A549 (cell line): ENCODE data around the gene INPP4B. TPM values are rescaled to one million over a fixed set of nuclear protein-coding genes. Genes with fewer than 3 reads are reported as not detected.

Source experiments
- ATAC-seq, 2 experiments: fragments of 200-7000 bp in 1 of 2; fragments of >200 bp in 1 of 2; cut with Nextera tagmentation in 1 of 2; cut with Tn5 transposase in 1 of 2; 3 replicates each; pipeline versions ENCODE4 v1.8.0 to v1.9.1; 2018 to 2020; ENCODE audit warnings: mild to moderate bottlenecking in 1 of 2, moderate library complexity in 1 of 2
- CTCF ChIA-PET: fragments of 300-600 bp; sonication (Branson Sonifier 250); formaldehyde crosslinking; extraction: SDS; loops from one replicate; lab custom pipeline; 2021; ENCODE audit warnings: antibody characterized with exemption, inconsistent platforms; lab: Yijun Ruan, JAX
- POLR2A ChIA-PET: fragments of 350-600 bp; formaldehyde crosslinking; extraction: SDS; loops from one replicate; lab custom pipeline; 2021; ENCODE audit warnings: antibody characterized with exemption, inconsistent platforms; lab: Yijun Ruan, JAX
- DNase-seq, 2 experiments: peaks; one replicate each; pipeline versions ENCODE4 v3.0.0 to v3.0.0-alpha.2; 2011 to 2016; ENCODE audit warnings: low read depth in 1 of 2, low spot score in 1 of 2
- FAIRE-seq: peaks from 2 replicates; lab custom pipeline; 2011; peaks lifted over from hg19 to GRCh38; lab: Jason Lieb, UNC
- H3K27ac ChIP-seq, 2 experiments: fragments of >200 bp; sonication (Bioruptor Twin); formaldehyde crosslinking; 3 replicates each; pipeline ENCODE4 v1.5.1; 2016 to 2017
- H3K4me1 ChIP-seq: fragments of >200 bp; sonication (Bioruptor Twin); formaldehyde crosslinking; 3 replicates; pipeline ENCODE4 v1.6.1; 2016
- H3K4me2 ChIP-seq: fragments of >200 bp; sonication (Bioruptor Twin); formaldehyde crosslinking; 3 replicates; pipeline ENCODE4 v1.6.1; 2016
- H3K4me3 ChIP-seq: fragments of >200 bp; sonication (Bioruptor Twin); formaldehyde crosslinking; 3 replicates; pipeline ENCODE4 v1.5.1; 2016
- H3K9me3 ChIP-seq: fragments of >200 bp; sonication (Bioruptor Twin); formaldehyde crosslinking; 3 replicates; pipeline ENCODE4 v1.6.1; 2016
- CBX8 ChIP-seq: fragments of 200-600 bp; sonication (generic); IDR thresholded peaks from 2 replicates; pipeline ENCODE4 v1.6.1; 2016
- CEBPB ChIP-seq, 2 experiments: fragments of >200 bp in 1 of 2; sonication (Bioruptor Twin) in 1 of 2; formaldehyde crosslinking in 1 of 2; IDR thresholded peaks; 2 replicates each; pipeline ENCODE4 v1.6.1; 2012 to 2016
- CHD2 ChIP-seq: fragments of 150-350 bp; IDR thresholded peaks from 2 replicates; pipeline ENCODE4 v1.6.1; 2014; ENCODE audit warnings: low read length; ENCODE audit not compliant: partially characterized antibody
- CTCF ChIP-seq: fragments of >200 bp; sonication (Bioruptor Twin); formaldehyde crosslinking; IDR thresholded peaks from 3 replicates; pipeline ENCODE4 v1.5.1; 2016
- EP300 ChIP-seq, 2 experiments: fragments of >200 bp; sonication (Bioruptor Twin); formaldehyde crosslinking; IDR thresholded peaks; 2 replicates in 1 of 2; 3 replicates in 1 of 2; pipeline ENCODE4 v1.6.1; 2016 to 2017
- FOSL2 ChIP-seq, 2 experiments: fragments of 450-650 bp in 1 of 2; fragments of >200 bp in 1 of 2; sonication (Bioruptor Twin) in 1 of 2; formaldehyde crosslinking; IDR thresholded peaks; 2 replicates each; pipeline versions ENCODE4 v1.5.0 to v1.6.1; 2016 to 2020; ENCODE audit warnings: mild to moderate bottlenecking in 1 of 2, moderate library complexity in 1 of 2
- FOXS1 ChIP-seq: fragments of 250-450 bp; sonication (Bioruptor Pico); IDR thresholded peaks from 2 replicates; pipeline ENCODE4 v1.5.0; 2020; ENCODE audit warnings: mild to moderate bottlenecking, moderate library complexity
- GATA3 ChIP-seq: IDR thresholded peaks from 2 replicates; pipeline ENCODE4 v1.6.1; 2012; ENCODE audit warnings: borderline replicate concordance
- HES2 ChIP-seq: fragments of >200 bp; sonication (Bioruptor Twin); formaldehyde crosslinking; IDR thresholded peaks from 2 replicates; pipeline ENCODE4 v1.6.1; 2016
- HEYL ChIP-seq: fragments of 250-450 bp; sonication (Bioruptor Pico); IDR thresholded peaks from 2 replicates; pipeline ENCODE4 v1.8.0; 2021; ENCODE audit warnings: mild to moderate bottlenecking, moderate library complexity
- HOXA7 ChIP-seq: fragments of 250-450 bp; sonication (Bioruptor Pico); IDR thresholded peaks from 2 replicates; pipeline ENCODE4 v1.5.0; 2020; ENCODE audit warnings: mild to moderate bottlenecking, moderate library complexity
- HOXB13 ChIP-seq: fragments of 250-450 bp; sonication (Bioruptor Pico); IDR thresholded peaks from 2 replicates; pipeline ENCODE4 v1.5.0; 2020; ENCODE audit warnings: low read depth, mild to moderate bottlenecking, moderate library complexity
- HOXB5 ChIP-seq: fragments of 250-450 bp; sonication (Bioruptor Pico); IDR thresholded peaks from 2 replicates; pipeline ENCODE4 v1.5.0; 2020; ENCODE audit warnings: mild to moderate bottlenecking, moderate library complexity
- JUN ChIP-seq, 2 experiments: fragments of >200 bp; sonication (Bioruptor Twin); formaldehyde crosslinking; IDR thresholded peaks; 2 replicates in 1 of 2; 3 replicates in 1 of 2; pipeline ENCODE4 v1.6.1; 2016 to 2017
- JUNB ChIP-seq: fragments of >200 bp; sonication (Bioruptor Twin); formaldehyde crosslinking; IDR thresholded peaks from 2 replicates; pipeline ENCODE4 v1.6.1; 2016
- MAX ChIP-seq: IDR thresholded peaks from 2 replicates; pipeline ENCODE4 v1.6.1; 2012
- NFE2L2 ChIP-seq: fragments of 150-350 bp; conservative IDR thresholded peaks from 2 replicates; pipeline ENCODE4 v1.6.1; 2014; ENCODE audit warnings: low read length
- NR3C1 ChIP-seq: fragments of >200 bp; sonication (Bioruptor Twin); formaldehyde crosslinking; IDR thresholded peaks from 3 replicates; pipeline ENCODE4 v1.6.1; 2017
- PBX3 ChIP-seq: IDR thresholded peaks from 2 replicates; pipeline ENCODE4 v1.6.1; 2012
- PHF8 ChIP-seq: fragments of 200-600 bp; sonication (generic); IDR thresholded peaks from 2 replicates; pipeline ENCODE4 v1.6.1; 2016; ENCODE audit warnings: low read depth, mild to moderate bottlenecking, antibody characterized with exemption, moderate library complexity, borderline replicate concordance
- POLR2A ChIP-seq: IDR thresholded peaks from 2 replicates; pipeline ENCODE4 v1.6.1; 2012; ENCODE audit warnings: mild to moderate bottlenecking, low read length
- POLR2AphosphoS2 ChIP-seq: conservative IDR thresholded peaks from 2 replicates; pipeline ENCODE4 v1.6.1; 2012; ENCODE audit warnings: low read length, improper control_type of control experiment, inconsistent platforms
- RAD21 ChIP-seq, 2 experiments: fragments of >200 bp in 1 of 2; sonication (Bioruptor Twin) in 1 of 2; formaldehyde crosslinking in 1 of 2; IDR thresholded peaks in 1 of 2; conservative IDR thresholded peaks in 1 of 2; 2 replicates in 1 of 2; 3 replicates in 1 of 2; pipeline ENCODE4 v1.6.1; 2012 to 2018; ENCODE audit warnings: inconsistent platforms in 1 of 2
- RARB ChIP-seq: fragments of 250-450 bp; sonication (Bioruptor Pico); IDR thresholded peaks from 2 replicates; pipeline ENCODE4 v1.8.0; 2021; ENCODE audit warnings: mild to moderate bottlenecking, moderate library complexity
- SMC3 ChIP-seq: fragments of >200 bp; sonication (Bioruptor Twin); formaldehyde crosslinking; IDR thresholded peaks from 3 replicates; pipeline ENCODE4 v1.6.1; 2018; ENCODE audit warnings: inconsistent platforms
- SREBF2 ChIP-seq: fragments of 450-650 bp; IDR thresholded peaks from 2 replicates; pipeline ENCODE4 v1.6.1; 2014; ENCODE audit warnings: mild to moderate bottlenecking, moderate library complexity
- ZFP36 ChIP-seq: fragments of 450-650 bp; IDR thresholded peaks from 2 replicates; pipeline ENCODE4 v1.6.1; 2014; ENCODE audit warnings: borderline replicate concordance; ENCODE audit not compliant: partially characterized antibody
- ZSCAN20 ChIP-seq: fragments of 250-450 bp; sonication (Bioruptor Pico); IDR thresholded peaks from 2 replicates; pipeline ENCODE4 v1.8.0; 2022; ENCODE audit warnings: mild to moderate bottlenecking, moderate library complexity
- WGBS: methylation state at CpG from one replicate; pipeline ENCODE4 v1.1.6; 2017; ENCODE audit errors: missing lambda C conversion rate; 5-methylcytosine and 5-hydroxymethylcytosine counted together
- polyA plus RNA-seq, 4 experiments: library from polyadenylated mRNA; depleted of rRNA in 3 of 4; stranded (reverse); fragments of >200 nt; fragmentation: RNase III in 1 of 4; extraction: RNeasy Plus Mini Kit Qiagen cat#74134 plus additional on column Dnase treatment in 1 of 4; gene quantifications; 2 replicates in 3 of 4; 3 replicates in 1 of 4; pipeline ENCODE4 v1.2.3, GENCODE V29; 2011 to 2017
- TF ChIP-seq, protein P1 (sequence below): fragments of 250-450 bp; sonication (Bioruptor Pico); IDR thresholded peaks from 2 replicates; pipeline ENCODE4 v1.5.0; 2020; ENCODE audit warnings: low read depth, mild to moderate bottlenecking, moderate library complexity
- TF ChIP-seq, protein P2 (sequence below): fragments of >200 bp; sonication (Bioruptor Twin); formaldehyde crosslinking; IDR thresholded peaks from 3 replicates; pipeline ENCODE4 v1.6.1; 2016

INPP4B gene
- polyA plus RNA-seq, 2 of the 4 experiments (the other 2 are of a cell fraction) = 7.2 to 14.9 TPM

DNA sequence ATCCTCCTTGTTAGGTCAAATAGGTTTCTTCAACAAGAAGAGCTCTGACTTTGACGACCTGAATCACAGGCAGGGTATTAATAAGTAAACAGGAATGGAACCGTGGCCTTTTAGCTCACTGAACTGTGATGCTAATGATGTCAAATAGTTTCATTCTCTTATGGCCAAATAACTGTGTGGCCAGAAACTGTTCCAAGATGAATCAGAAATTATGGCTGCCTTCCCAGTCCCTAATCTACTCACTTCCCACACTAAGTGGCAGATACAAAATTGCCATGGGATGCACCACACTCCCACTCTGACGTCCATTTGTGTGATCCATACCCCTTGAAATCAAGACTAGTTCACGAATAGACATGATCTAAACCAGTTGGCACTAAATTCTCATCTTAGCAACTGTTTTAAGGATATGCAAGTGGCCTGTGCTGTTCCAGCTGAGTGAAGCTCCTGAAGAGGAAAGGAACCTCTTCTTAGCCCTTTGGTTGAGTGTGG, 754.4 kb downstream of the INPP4B start (continued):
- TF ChIP-seq PHF8 (no peak), POLR2AphosphoS2 (no peak), CTCF (no peak), FOXS1 (CRISPR knock-in tag) (no peak; the same call in 1 of the 2 replicates), PBX3 (peak; percentile 51; the same call in 1 of the 2 replicates), POLR2A (no peak)

DNA sequence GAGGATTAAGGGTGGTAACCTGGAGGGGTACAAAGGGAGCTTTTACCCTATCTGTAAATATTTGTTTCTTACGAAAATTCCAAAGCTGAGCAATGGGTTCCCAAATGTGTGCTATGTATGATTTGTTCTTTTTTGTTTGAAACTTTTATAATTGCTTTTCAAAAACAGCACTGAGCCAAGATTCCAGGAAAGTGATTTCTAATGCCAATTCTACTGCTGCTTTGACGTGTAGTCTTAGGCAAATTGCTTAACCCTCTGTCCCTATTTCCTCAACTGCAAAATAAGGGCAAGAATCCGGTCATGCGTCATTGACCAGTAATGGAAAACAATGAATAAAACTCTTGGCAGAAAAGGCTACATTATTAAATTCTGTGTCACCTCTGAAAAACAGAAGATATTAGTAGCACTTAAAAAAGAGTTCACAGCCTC, 755.0 kb downstream of the INPP4B start:
- ChIA-PET CTCF (interaction anchor here (1.0 kb wide), 1 partner anchor 111 kb away, joined by 4 read pairs; no protein-coding TSS in a partner anchor), POLR2A (interaction anchor here (1.3 kb wide), 1 partner anchor 520 kb away, joined by 5 read pairs; no protein-coding TSS in a partner anchor)
- Histone ChIP-seq H3K4me1 (peaks cover 52% of the 10 kb centered on the region), H3K9me3 (peaks cover 5% of the 10 kb centered on the region; the same call in 1 of the 3 replicates)
- FAIRE-seq = peak; percentile 77
- peak; percentile 16 to 94 for DNase-seq
- WGBS = 4% methylated on average over 4 of the region's 4 CpGs
- TF ChIP-seq FOSL2 (IDR thresholded peaks at IDR 0.05) (peak; percentile 92), FOSL2 (CRISPR knock-in tag; IDR thresholded peaks at IDR 0.05) (peak; percentile 96), CEBPB (IDR thresholded peaks at IDR 0.05) (peak; percentile 97 to 99), ZSCAN20 (no peak), FOXS1 (CRISPR knock-in tag) (peak; percentile 42; the same call in 1 of the 2 replicates), GATA3 (peak; percentile 99), MAX (peak; percentile 65), JUN (IDR thresholded peaks at IDR 0.05) (peak; percentile 96 to 97; a peak in 4 of 5 replicates), JUNB (peak; percentile 96), NR3C1 (no peak), SREBF2 (no peak), HES2 (peak; percentile 94), RAD21 (conservative IDR thresholded peaks at IDR 0.05 in 1 of 2, IDR thresholded peaks at IDR 0.05 in 1 of 2) (peak; percentile 25 to 64), CBX8 (no peak), ZFP36 (no peak), HEYL (CRISPR knock-in tag) (no peak), EP300 (IDR thresholded peaks at IDR 0.05) (peak; percentile 98 to 99; a peak in 4 of 5 replicates), PBX3 (peak; percentile 70), NFE2L2 (no peak), HOXB13 (peak; percentile 69; the same call in 1 of the 2 replicates), CHD2 (peak; percentile 17), HOXA7 (CRISPR knock-in tag) (peak; percentile 24; the same call in 1 of the 2 replicates), HOXB5 (CRISPR knock-in tag) (peak; percentile 79; the same call in 1 of the 2 replicates), RARB (CRISPR knock-in tag) (peak; percentile 74; the same call in 1 of the 2 replicates), SMC3 (peak; percentile 46)
- TF ChIP-seq, protein P1, sequence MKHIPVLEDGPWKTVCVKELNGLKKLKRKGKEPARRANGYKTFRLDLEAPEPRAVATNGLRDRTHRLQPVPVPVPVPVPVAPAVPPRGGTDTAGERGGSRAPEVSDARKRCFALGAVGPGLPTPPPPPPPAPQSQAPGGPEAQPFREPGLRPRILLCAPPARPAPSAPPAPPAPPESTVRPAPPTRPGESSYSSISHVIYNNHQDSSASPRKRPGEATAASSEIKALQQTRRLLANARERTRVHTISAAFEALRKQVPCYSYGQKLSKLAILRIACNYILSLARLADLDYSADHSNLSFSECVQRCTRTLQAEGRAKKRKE (CRISPR knock-in tag) = no peak
- TF ChIP-seq, protein P2, sequence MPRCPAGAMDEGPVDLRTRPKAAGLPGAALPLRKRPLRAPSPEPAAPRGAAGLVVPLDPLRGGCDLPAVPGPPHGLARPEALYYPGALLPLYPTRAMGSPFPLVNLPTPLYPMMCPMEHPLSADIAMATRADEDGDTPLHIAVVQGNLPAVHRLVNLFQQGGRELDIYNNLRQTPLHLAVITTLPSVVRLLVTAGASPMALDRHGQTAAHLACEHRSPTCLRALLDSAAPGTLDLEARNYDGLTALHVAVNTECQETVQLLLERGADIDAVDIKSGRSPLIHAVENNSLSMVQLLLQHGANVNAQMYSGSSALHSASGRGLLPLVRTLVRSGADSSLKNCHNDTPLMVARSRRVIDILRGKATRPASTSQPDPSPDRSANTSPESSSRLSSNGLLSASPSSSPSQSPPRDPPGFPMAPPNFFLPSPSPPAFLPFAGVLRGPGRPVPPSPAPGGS = peak; percentile 96; the same call in 2 of the 3 replicates
- TF ChIP-seq, all 56 proteins: peak for 18
- ATAC-seq = peak; percentile 80 to 83
- peak overlapping the region; percentile 88 to 93 for H3K27ac ChIP-seq
- H3K4me2 ChIP-seq = peak overlapping the region; percentile 65
- H3K4me3 ChIP-seq = no peak overlapping the region
